SU-DHL-6 (cell line): Measurements from ENCODE around the gene EHD4.

Experiments
- H2AFZ ChIP-seq: fragments of 200-600 bp; sonication (generic); 2 replicates; pipeline ENCODE4 v1.6.1; 2014; ENCODE audit warnings: low read depth, mild to moderate bottlenecking, moderate library complexity, mixed read lengths, antibody characterized with exemption, low read length; ENCODE audit not compliant: severe bottlenecking
- H3F3A ChIP-seq: fragments of 200-600 bp; shearing (Covaris generic); 2 replicates; pipeline ENCODE4 v1.6.0; 2016; ENCODE audit warnings: antibody characterized with exemption, mild to moderate bottlenecking; ENCODE audit not compliant: insufficient read depth
- H3K27ac ChIP-seq: fragments of 200-600 bp; sonication (generic); 2 replicates; pipeline ENCODE4 v1.5.1; 2016; ENCODE audit warnings: low read depth, mild to moderate bottlenecking, low read length, moderate library complexity, mixed read lengths
- H3K27me3 ChIP-seq: fragments of 200-600 bp; sonication (generic), shearing (Covaris generic); 2 replicates; pipeline ENCODE4 v1.6.0; 2014; ENCODE audit warnings: mild to moderate bottlenecking, low read length
- H3K36me3 ChIP-seq: fragments of 200-600 bp; sonication (generic); 2 replicates; pipeline ENCODE4 v1.6.1; 2014; ENCODE audit warnings: mild to moderate bottlenecking, low read length, mixed read lengths
- H3K4me2 ChIP-seq: fragments of 300-600, 200-600 bp; shearing (Covaris generic), sonication (generic); 2 replicates; pipeline ENCODE4 v1.6.0; 2014; ENCODE audit warnings: low read length, low read depth, mild to moderate bottlenecking; ENCODE audit not compliant: poor library complexity, severe bottlenecking
- H3K4me3 ChIP-seq: fragments of 200-600 bp; sonication (generic); 2 replicates; pipeline ENCODE4 v1.5.1; 2014; ENCODE audit warnings: antibody characterized with exemption, low read length, mild to moderate bottlenecking, mixed read lengths; ENCODE audit not compliant: insufficient read depth, poor library complexity, severe bottlenecking
- H3K79me2 ChIP-seq: fragments of 200-600 bp; sonication (generic); 2 replicates; pipeline ENCODE4 v1.6.1; 2014; ENCODE audit warnings: mild to moderate bottlenecking, low read length, moderate library complexity; ENCODE audit not compliant: insufficient read depth
- H3K9ac ChIP-seq: fragments of 200-600 bp; sonication (generic); 2 replicates; pipeline ENCODE4 v1.7.0; 2014; ENCODE audit warnings: mild to moderate bottlenecking, low read length
- H3K9me2 ChIP-seq: fragments of 200-600 bp; sonication (generic); replicated peaks from 2 replicates; pipeline ENCODE4 v1.6.1; 2014; ENCODE audit warnings: low read length; ENCODE audit not compliant: insufficient read depth
- H3K9me3 ChIP-seq: fragments of 200-600 bp; sonication (generic); 2 replicates; pipeline ENCODE4 v1.6.1; 2014; ENCODE audit warnings: low read length, mixed read lengths; ENCODE audit not compliant: insufficient read depth
- H4K20me1 ChIP-seq: fragments of 200-600 bp; sonication (generic); 2 replicates; pipeline ENCODE4 v1.6.1; 2014; ENCODE audit warnings: low read depth, mild to moderate bottlenecking, antibody characterized with exemption, low read length, moderate library complexity, mixed read lengths
- CTCF ChIP-seq: fragments of 200-600 bp; sonication (generic); IDR thresholded peaks from one replicate; pipeline ENCODE4 v1.5.1; 2017; ENCODE audit warnings: antibody characterized with exemption, mild to moderate bottlenecking, low read length, moderate library complexity; ENCODE audit not compliant: insufficient read depth, poor library complexity, severe bottlenecking
- EZH2phosphoT487 ChIP-seq: fragments of 200-600 bp; sonication (generic), shearing (Covaris generic); conservative IDR thresholded peaks from 2 replicates; pipeline ENCODE4 v1.6.1; 2018; ENCODE audit warnings: mild to moderate bottlenecking, antibody characterized with exemption, low read length, moderate library complexity, mixed read lengths

Gene EHD4

GRCh38 chr15:41860049-41860828 lies 112.1 kb downstream of the EHD4 start:
- H2AFZ ChIP-seq, result no peak overlapping the region
- H3K9me3 ChIP-seq, result no peaks in the 10 kb centered on the region

GRCh38 chr15:41858756-41859155 lies 113.6 kb downstream of the EHD4 start:
- H3K27ac ChIP-seq, result no peak overlapping the region
- no peaks in the 10 kb centered on the region for H3K9me3 ChIP-seq
- H3K4me3 ChIP-seq, result no peak overlapping the region
- H3K79me2 ChIP-seq, result no peaks in the 10 kb centered on the region
- no peak overlapping the region for H2AFZ ChIP-seq
- no peaks in the 10 kb centered on the region for H3K9me2 ChIP-seq
- H3F3A ChIP-seq, result no peaks in the 10 kb centered on the region
- H3K36me3 ChIP-seq, result no peaks in the 10 kb centered on the region
- no peak overlapping the region for H3K4me2 ChIP-seq
- no peaks in the 10 kb centered on the region for H4K20me1 ChIP-seq
- no peak overlapping the region for H3K9ac ChIP-seq
- no peak for TF ChIP-seq CTCF
- TF ChIP-seq EZH2phosphoT487, result no peak
- H3K27me3 ChIP-seq, result no peaks in the 10 kb centered on the region

More at GRCh38 chr15:41860049-41860828, 112.1 kb downstream of the EHD4 start:
- Histone ChIP-seq H3K9me2 (no peaks in the 10 kb centered on the region), H3K27me3 (no peaks in the 10 kb centered on the region), H3K27ac (no peak overlapping the region), H3K4me2 (no peak overlapping the region), H3K4me3 (no peak overlapping the region), H3K79me2 (no peaks in the 10 kb centered on the region), H3K9ac (no peak overlapping the region), H3F3A (no peaks in the 10 kb centered on the region), H3K36me3 (no peaks in the 10 kb centered on the region), H4K20me1 (no peaks in the 10 kb centered on the region)
- TF ChIP-seq EZH2phosphoT487 (no peak), CTCF (no peak)

GRCh38 chr15:41857316-41857715 lies 115.0 kb downstream of the EHD4 start:
- TF ChIP-seq CTCF, result no peak
- TF ChIP-seq EZH2phosphoT487, result no peak
- no peak overlapping the region for H2AFZ ChIP-seq
- H3K27me3 ChIP-seq, result no peaks in the 10 kb centered on the region
- H3K27ac ChIP-seq, result no peak overlapping the region
- H3K9ac ChIP-seq, result no peak overlapping the region
- H3K4me2 ChIP-seq, result no peak overlapping the region
- no peaks in the 10 kb centered on the region for H3K9me3 ChIP-seq
- no peaks in the 10 kb centered on the region for H4K20me1 ChIP-seq
- no peaks in the 10 kb centered on the region for H3F3A ChIP-seq
- no peaks in the 10 kb centered on the region for H3K79me2 ChIP-seq
- no peak overlapping the region for H3K4me3 ChIP-seq
- H3K36me3 ChIP-seq, result no peaks in the 10 kb centered on the region
- H3K9me2 ChIP-seq, result no peaks in the 10 kb centered on the region
